GM12873 (cell line): ENCODE measurements around the gene DNER.

ENCODE experiments used
- TF ChIP-seq, protein P1 (sequence below): IDR thresholded peaks from 2 replicates; pipeline ENCODE4 v1.5.1; 2012; ENCODE audit warnings: low read depth, mild to moderate bottlenecking, moderate library complexity, low read length, control low read depth; ENCODE audit not compliant: insufficient read depth; ENCODE audit errors: missing control alignments

The DNER gene

DNA sequence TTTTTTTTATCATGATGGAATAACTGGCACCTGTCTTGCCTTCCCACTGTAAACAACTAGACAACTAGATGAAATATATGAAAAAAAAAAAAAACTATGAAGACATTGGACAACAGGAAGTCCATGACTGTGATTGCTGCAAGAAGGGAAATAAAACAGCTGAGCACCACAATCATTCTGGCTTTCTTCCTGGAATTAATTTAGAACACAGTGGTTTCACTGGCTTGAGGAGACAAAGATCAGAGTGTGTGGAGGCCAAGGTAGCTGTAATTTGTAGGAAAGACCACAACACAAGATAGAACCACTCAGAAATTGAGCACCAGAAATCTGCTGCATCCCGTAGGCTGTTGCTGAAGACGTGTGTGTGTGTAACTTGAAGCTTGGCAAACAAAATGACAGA lies 322.2 kb downstream of the DNER start:
- TF ChIP-seq, protein P1, sequence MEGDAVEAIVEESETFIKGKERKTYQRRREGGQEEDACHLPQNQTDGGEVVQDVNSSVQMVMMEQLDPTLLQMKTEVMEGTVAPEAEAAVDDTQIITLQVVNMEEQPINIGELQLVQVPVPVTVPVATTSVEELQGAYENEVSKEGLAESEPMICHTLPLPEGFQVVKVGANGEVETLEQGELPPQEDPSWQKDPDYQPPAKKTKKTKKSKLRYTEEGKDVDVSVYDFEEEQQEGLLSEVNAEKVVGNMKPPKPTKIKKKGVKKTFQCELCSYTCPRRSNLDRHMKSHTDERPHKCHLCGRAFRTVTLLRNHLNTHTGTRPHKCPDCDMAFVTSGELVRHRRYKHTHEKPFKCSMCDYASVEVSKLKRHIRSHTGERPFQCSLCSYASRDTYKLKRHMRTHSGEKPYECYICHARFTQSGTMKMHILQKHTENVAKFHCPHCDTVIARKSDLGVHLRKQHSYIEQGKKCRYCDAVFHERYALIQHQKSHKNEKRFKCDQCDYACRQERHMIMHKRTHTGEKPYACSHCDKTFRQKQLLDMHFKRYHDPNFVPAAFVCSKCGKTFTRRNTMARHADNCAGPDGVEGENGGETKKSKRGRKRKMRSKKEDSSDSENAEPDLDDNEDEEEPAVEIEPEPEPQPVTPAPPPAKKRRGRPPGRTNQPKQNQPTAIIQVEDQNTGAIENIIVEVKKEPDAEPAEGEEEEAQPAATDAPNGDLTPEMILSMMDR, result no peak

DNA sequence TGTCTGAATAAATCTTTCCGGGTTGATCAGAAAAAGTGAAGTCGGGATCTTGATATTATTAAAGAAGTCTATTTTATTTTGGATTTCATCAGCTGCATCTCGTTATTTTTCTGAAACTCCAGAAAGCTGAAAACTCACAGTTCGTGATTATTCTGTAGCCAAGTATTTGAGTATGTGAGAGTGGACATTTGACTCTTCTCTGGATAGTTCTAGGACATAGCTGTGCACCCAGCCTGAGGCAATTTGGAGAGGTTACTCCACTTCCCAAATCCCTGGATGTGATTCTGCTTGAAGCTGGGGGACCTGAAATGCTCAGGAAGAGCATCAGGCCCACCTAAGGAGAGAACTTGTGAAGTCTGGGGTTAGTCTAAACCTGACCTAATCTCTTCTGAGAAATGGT lies 325.6 kb downstream of the DNER start:
- TF ChIP-seq, protein P1, result no peak

DNA sequence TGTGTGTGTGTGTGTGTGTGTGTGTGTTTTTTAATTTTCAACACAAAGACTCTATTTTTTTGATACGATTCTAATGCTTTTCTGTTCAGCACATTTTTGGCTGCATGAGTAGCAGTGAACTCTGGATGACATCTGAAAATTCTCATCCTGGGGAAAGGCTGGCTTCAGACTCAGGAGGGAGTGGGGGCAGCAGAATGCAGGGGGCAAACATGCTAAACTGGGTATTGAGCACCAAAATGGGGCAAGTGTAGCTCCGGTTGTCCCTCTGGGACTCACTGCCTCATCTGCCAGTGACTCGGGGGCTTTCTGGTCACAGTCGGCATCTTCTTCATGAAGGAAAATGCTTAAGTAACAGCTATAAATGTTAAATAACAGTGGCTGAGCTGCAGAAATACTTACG lies 326.5 kb downstream of the DNER start:
- TF ChIP-seq, protein P1, result no peak

DNA sequence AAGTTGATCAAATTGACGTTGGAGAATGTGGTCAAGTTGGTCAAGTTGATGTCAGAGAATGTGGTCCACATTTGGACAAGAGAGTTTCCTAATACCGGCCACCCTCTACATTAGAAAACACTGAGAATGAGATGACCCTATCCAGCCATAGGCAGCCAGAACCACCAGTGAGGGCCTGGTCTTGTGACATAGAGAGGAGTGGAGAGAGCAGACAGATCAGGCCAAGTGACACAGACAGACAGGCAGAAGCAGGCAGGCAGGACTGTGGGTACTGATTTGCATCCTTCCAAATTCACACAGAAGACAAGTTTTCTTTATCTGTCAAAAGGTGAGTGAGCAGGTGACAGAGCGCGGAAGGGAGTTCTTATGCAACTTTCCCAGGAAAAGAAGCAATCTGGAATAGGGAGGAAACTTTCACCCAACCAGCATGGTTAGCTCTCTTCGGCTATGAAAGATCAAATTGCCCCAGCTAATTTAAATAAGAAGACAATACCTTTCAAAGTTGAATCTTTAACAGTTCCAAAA lies 334.2 kb downstream of the DNER start:
- TF ChIP-seq, protein P1, result no peak

DNA sequence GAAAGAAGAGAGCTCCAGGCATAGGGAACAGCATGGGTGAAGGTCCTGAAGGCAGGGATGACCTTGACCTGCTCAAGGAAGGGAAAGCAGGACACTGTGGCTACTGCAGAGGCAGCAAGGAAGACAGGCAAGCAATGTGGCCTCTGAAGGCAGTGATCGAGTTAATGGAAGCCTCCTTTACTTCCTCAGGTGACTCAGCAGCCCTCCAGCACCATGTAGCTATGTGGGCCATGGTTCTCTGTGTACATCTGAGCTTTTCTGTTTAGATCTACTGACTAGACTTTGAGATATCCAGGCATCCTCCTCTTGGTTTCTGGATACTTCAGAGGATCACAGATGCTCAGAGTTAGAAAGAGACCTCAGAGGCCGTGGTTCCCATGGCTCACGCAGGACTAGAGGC lies 336.0 kb downstream of the DNER start:
- TF ChIP-seq, protein P1, result no peak

DNA sequence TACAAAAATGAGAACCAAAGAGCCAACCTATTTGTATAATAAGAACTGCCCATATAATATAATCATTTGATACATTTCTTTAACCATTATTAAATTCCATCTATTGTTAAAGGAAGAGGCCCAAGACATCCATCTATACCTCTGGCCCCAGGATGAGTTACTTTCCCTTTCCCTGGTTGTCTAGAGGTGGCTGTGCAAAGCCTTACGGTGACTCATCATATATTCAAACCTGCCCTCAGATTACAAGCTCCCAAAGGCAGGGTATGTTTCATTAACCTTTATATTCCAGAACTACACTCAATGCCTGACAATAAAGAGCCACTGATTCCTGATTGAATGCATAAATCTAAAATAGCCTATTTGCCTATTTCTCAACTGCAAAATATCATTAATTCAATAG lies 337.5 kb downstream of the DNER start:
- TF ChIP-seq, protein P1, result no peak

DNA sequence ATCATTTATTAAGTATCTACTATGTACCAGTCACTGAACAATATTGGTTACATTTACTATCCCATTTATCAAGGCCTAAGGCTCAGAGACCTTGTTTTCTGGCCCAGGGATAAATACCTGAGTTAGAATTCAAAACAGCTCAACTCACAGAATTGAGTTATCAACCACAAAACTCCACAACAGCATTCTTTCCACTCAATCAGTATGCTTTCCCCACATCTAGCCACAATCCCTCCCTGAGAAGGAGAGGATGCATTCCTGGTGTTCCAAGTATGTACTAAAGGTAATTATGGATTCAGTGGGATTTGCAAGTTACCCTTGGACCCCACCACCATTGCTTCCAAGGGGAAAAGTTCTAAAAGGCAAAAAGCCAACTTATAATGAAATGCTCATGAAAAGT lies 339.1 kb downstream of the DNER start:
- TF ChIP-seq, protein P1, result no peak
